Naive thymus-derived CD4-positive, alpha-beta T cell (primary cell): ENCODE measurements around the gene ADPRS. TPM values are rescaled to one million over a fixed set of nuclear protein-coding genes. Genes with fewer than 3 reads are reported as not detected.
A peak's percentile ranks its signal among the peaks of the same experiment; 100 is the strongest.

Experiments used
- ATAC-seq: fragments of 150-1000 bp; cut with Tn5 transposase; 2 replicates; pipeline ENCODE4 v1.10.0; 2021; ENCODE audit warnings: mild to moderate bottlenecking, moderate library complexity
- CTCF ChIA-PET: fragments of 350-600 bp; sonication (Branson Sonifier 250); formaldehyde crosslinking; loops from one replicate; lab custom pipeline; 2021; ENCODE audit warnings: antibody characterized with exemption; lab: Charles Lee
- POLR2A ChIA-PET: fragments of 350-600 bp; sonication (Branson Sonifier 250); formaldehyde crosslinking; loops from one replicate; lab custom pipeline; 2021; ENCODE audit warnings: antibody characterized with exemption, inconsistent platforms; lab: Charles Lee
- DNase-seq, 9 donors: peaks; one replicate each; pipeline versions ENCODE4 v3.0.0 to v3.0.0-alpha.2; 2020 to 2022; ENCODE audit warnings: mixed read lengths in 1 of 9
- H3K27ac ChIP-seq: one replicate; pipeline ENCODE4 v1.7.0; 2013; ENCODE audit warnings: mild to moderate bottlenecking, low read depth, low read length, moderate library complexity
- H3K27me3 ChIP-seq, 2 donors: one replicate each; pipeline ENCODE4 v1.7.0; 2013; ENCODE audit warnings: low read length in 2 of 2, mild to moderate bottlenecking in 2 of 2, moderate library complexity in 2 of 2; ENCODE audit not compliant: control insufficient read depth in 2 of 2, insufficient read depth in 2 of 2
- H3K36me3 ChIP-seq, 3 experiments: 1 replicate in 2 of 3; 2 replicates in 1 of 3; pipeline ENCODE4 v1.7.0; 2013; ENCODE audit warnings: low read length in 3 of 3, mild to moderate bottlenecking in 3 of 3, moderate library complexity in 1 of 3; ENCODE audit not compliant: insufficient read depth in 3 of 3, control insufficient read depth in 2 of 3
- H3K4me1 ChIP-seq, 2 donors: one replicate each; pipeline ENCODE4 v1.7.0; 2013; ENCODE audit warnings: low read length in 2 of 2, mild to moderate bottlenecking in 2 of 2, moderate library complexity in 1 of 2; ENCODE audit not compliant: control insufficient read depth in 2 of 2, insufficient read depth in 2 of 2
- H3K4me3 ChIP-seq: 2 replicates; pipeline ENCODE4 v1.7.0; 2013; ENCODE audit warnings: mild to moderate bottlenecking, low read length
- H3K9me3 ChIP-seq, 3 experiments: 1 replicate in 2 of 3; 2 replicates in 1 of 3; pipeline ENCODE4 v1.7.0; 2013; ENCODE audit warnings: low read length in 3 of 3; ENCODE audit not compliant: control insufficient read depth in 2 of 3
- H3K27ac Mint-ChIP-seq, 9 donors: one replicate each; pipeline ENCODE4 v1.8.0; 2020 to 2022; ENCODE audit warnings: mixed read lengths in 9 of 9, mild to moderate bottlenecking in 8 of 9, moderate library complexity in 5 of 9, inconsistent platforms in 2 of 9
- H3K27me3 Mint-ChIP-seq, 5 donors: one replicate each; pipeline ENCODE4 v1.8.0; 2021 to 2022; ENCODE audit warnings: mixed read lengths in 5 of 5, mild to moderate bottlenecking in 1 of 5
- H3K36me3 Mint-ChIP-seq, 5 donors: one replicate each; pipeline ENCODE4 v1.8.0; 2020 to 2022; ENCODE audit warnings: mixed read lengths in 5 of 5, mild to moderate bottlenecking in 3 of 5, inconsistent platforms in 1 of 5
- H3K4me1 Mint-ChIP-seq, 7 donors: one replicate each; pipeline ENCODE4 v1.8.0; 2020 to 2022; ENCODE audit warnings: mixed read lengths in 7 of 7, mild to moderate bottlenecking in 3 of 7, inconsistent platforms in 1 of 7
- H3K4me3 Mint-ChIP-seq, 10 donors: one replicate each; pipeline ENCODE4 v1.8.0; 2020 to 2022; ENCODE audit warnings: mild to moderate bottlenecking in 10 of 10, mixed read lengths in 10 of 10, moderate library complexity in 6 of 10, inconsistent platforms in 2 of 10
- H3K9me3 Mint-ChIP-seq, 11 donors: one replicate each; pipeline ENCODE4 v1.8.0; 2020 to 2022; ENCODE audit warnings: mixed read lengths in 11 of 11, mild to moderate bottlenecking in 4 of 11, inconsistent platforms in 1 of 11, moderate library complexity in 1 of 11
- intact Hi-C, 2 donors: fragments of 100-400 bp; cut with micrococcal nuclease; formaldehyde crosslinking; loops; one replicate each; pipeline ENCODE4 v1.15.1; 2023
- polyA plus RNA-seq, 2 donors: library from polyadenylated mRNA; unstranded; fragments of 300-500 nt; fragmentation: Illumina TruSeq; gene quantifications; one replicate each; pipeline ENCODE4 v1.2.3, GENCODE V29; 2021
- total RNA-seq, 6 experiments: library from RNA in 5 of 6; stranded (reverse) in 5 of 6; gene quantifications; 1 replicate in 5 of 6; 2 replicates in 1 of 6; pipeline ENCODE4 v1.2.3 and lab custom pipeline; 2021 to 2026

The ADPRS gene
- total and polyA plus RNA-seq, 7 experiments from 2014 or later: 18.0 to 35.4 (median 24.2) TPM

DNA sequence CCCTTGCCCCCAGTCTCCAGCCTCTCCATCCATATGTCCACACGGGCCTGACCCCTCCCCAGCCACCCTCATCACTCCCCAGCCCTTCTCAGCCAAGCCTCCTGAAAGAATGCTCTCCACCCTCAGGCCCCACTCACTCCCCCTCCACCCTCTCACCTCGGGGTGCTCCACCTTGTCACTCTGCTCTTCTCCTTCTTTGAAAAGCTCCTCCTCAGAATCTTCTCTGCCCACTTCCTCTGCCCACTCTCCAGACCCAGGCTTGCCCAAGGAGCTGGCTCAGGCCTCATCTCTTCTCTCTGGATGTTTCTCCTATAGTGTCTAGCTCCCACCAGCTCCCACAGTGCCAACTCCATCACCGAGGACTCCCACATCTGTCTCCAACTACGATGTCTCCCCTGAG, 22.5 kb downstream of the ADPRS start:
- Histone ChIP-seq H3K9me3 (no peaks in the 10 kb centered on the region), H3K4me3 (no peak overlapping the region), H3K27ac (no peak overlapping the region), H3K36me3 (no peaks in the 10 kb centered on the region), H3K27me3 (no peaks in the 10 kb centered on the region), H3K4me1 (peaks cover 0 to 15% of the 10 kb centered on the region in 2 donors)
- DNase-seq: no peak
- no peak for ATAC-seq
- peak overlapping the region; percentile 9 to 89 (median 71) for H3K27ac Mint-ChIP-seq
- peak overlapping the region in 5 of 10 donors; percentile 1 to 49 (median 37) for H3K4me3 Mint-ChIP-seq
- ChIA-PET POLR2A (no interaction called here), CTCF (interaction anchor here (2.4 kb wide), 1 partner anchor 22 kb away, joined by 9 read pairs; no protein-coding TSS in a partner anchor)
- peaks cover 0 to 2% (median 0%) of the 10 kb centered on the region in 11 donors for H3K9me3 Mint-ChIP-seq
- intact Hi-C loops: no loop called here
- H3K36me3 Mint-ChIP-seq: no peaks in the 10 kb centered on the region
- H3K27me3 Mint-ChIP-seq: peaks cover 0 to 3% (median 0%) of the 10 kb centered on the region in 5 donors
- H3K4me1 Mint-ChIP-seq: peaks cover 21 to 38% (median 32%) of the 10 kb centered on the region in 7 donors

DNA sequence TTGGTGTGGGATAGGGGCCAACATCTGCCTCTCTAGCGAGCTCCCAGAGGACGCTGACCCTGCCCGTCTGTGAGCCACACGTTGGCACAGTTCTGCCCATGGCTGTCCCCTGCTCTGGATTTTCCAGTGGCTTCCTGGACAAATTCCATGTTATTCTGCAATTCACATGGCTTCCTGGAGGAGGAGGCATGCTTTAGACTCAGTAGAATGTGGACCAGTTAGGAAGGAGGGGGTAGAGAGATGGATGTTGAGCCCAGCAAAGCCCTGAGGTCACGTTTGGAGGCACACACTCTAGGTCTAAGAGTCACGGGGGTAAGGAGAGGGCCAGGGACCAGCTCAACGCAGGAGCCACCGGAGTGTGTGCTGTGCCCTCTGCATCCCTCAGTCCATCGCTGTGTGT, 24.1 kb downstream of the ADPRS start:
- Mint-ChIP-seq H3K36me3 (no peaks in the 10 kb centered on the region), H3K9me3 (peaks cover 0 to 2% (median 0%) of the 10 kb centered on the region in 11 donors), H3K4me3 (no peak overlapping the region), H3K27me3 (peaks cover 0 to 3% (median 0%) of the 10 kb centered on the region in 5 donors), H3K4me1 (peaks cover 21 to 36% (median 30%) of the 10 kb centered on the region in 7 donors), H3K27ac (peak overlapping the region in 3 of 9 donors; percentile 16 to 63 (median 46))
- Histone ChIP-seq H3K27ac (no peak overlapping the region), H3K36me3 (no peaks in the 10 kb centered on the region), H3K4me3 (no peak overlapping the region), H3K9me3 (no peaks in the 10 kb centered on the region), H3K27me3 (no peaks in the 10 kb centered on the region), H3K4me1 (peaks cover 0 to 15% of the 10 kb centered on the region in 2 donors)
- ATAC-seq (no peak), DNase-seq (no peak)
- POLR2A ChIA-PET: no interaction called here
- CTCF ChIA-PET: no interaction called here
- intact Hi-C loops: no loop called here

DNA sequence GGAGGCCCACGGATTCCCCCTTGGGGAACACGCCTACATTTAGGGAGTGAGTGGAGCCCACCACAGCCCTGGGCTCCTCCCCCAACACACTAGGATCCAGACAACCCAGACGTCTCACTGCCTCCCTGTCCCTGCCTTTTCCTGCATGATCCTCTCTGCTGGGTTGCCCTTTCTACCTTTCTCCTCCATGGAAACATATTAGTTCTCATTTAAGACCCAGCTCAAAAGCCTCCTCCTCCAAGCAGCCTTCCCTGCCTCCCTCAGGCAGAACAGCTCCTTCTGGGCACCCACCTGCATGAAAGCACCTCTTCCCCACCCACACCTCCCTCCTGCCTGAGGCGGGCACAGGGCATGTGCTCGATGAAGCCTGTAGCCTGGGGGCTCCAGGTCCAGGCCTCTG, 25.7 kb downstream of the ADPRS start:
- H3K4me3 ChIP-seq: no peak overlapping the region
- Mint-ChIP-seq H3K27me3 (peaks cover 0 to 3% (median 0%) of the 10 kb centered on the region in 5 donors), H3K4me3 (no peak overlapping the region), H3K4me1 (peaks cover 10 to 21% (median 16%) of the 10 kb centered on the region in 7 donors), H3K9me3 (peaks cover 0 to 2% (median 0%) of the 10 kb centered on the region in 11 donors), H3K27ac (peak overlapping the region in 1 of 9 donors; percentile 81), H3K36me3 (no peaks in the 10 kb centered on the region)
- ATAC-seq (no peak), DNase-seq (no peak)
- intact Hi-C loops: no loop called here
- ChIA-PET CTCF (no interaction called here), POLR2A (no interaction called here)
- no peaks in the 10 kb centered on the region for H3K9me3 ChIP-seq
- no peaks in the 10 kb centered on the region for H3K27me3 ChIP-seq
- H3K36me3 ChIP-seq: no peaks in the 10 kb centered on the region
- peaks cover 0 to 2% of the 10 kb centered on the region in 2 donors for H3K4me1 ChIP-seq
- H3K27ac ChIP-seq: no peak overlapping the region

DNA sequence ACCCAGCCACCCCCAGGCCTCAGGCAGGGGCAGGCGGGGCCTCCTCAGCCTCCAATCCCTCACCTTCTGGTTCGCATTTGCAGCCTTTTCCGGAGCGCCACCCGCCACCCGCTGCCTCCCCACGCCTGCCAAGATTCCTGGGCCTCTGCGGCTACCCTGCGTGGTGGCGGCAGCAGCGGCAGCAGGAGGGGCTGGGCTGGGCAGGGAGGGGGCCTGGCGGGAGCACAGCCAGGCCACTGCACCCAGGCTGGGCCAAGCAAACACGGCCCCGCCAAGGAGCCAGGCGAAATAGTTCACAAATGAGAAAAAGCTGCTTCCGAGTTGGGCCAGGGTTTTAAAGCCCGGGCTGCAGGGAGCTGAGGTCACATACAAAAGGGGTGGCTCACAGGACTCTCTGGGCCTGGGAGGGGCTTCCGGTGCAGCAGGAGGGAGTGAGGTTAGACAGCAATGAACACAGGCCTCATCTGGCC, 26.5 kb downstream of the ADPRS start:
- CTCF ChIA-PET: interaction anchor here (0.8 kb wide), 1 partner anchor 16 kb away, joined by 3 read pairs; no protein-coding TSS in a partner anchor
- Histone ChIP-seq H3K27ac (no peak overlapping the region), H3K4me3 (no peak overlapping the region), H3K4me1 (no peaks in the 10 kb centered on the region), H3K36me3 (no peaks in the 10 kb centered on the region), H3K9me3 (no peaks in the 10 kb centered on the region), H3K27me3 (no peaks in the 10 kb centered on the region)
- Mint-ChIP-seq H3K4me1 (peaks cover 7 to 15% (median 10%) of the 10 kb centered on the region in 7 donors), H3K27me3 (peaks cover 0 to 6% (median 4%) of the 10 kb centered on the region in 5 donors), H3K4me3 (no peak overlapping the region), H3K36me3 (no peaks in the 10 kb centered on the region), H3K9me3 (peaks cover 0 to 2% (median 0%) of the 10 kb centered on the region in 11 donors), H3K27ac (no peak overlapping the region)
- no peak for DNase-seq
- POLR2A ChIA-PET: interaction anchor here (0.6 kb wide), 1 partner anchor 62 kb away, joined by 3 read pairs; no protein-coding TSS in a partner anchor
- no peak for ATAC-seq
- intact Hi-C loops: no loop called here

DNA sequence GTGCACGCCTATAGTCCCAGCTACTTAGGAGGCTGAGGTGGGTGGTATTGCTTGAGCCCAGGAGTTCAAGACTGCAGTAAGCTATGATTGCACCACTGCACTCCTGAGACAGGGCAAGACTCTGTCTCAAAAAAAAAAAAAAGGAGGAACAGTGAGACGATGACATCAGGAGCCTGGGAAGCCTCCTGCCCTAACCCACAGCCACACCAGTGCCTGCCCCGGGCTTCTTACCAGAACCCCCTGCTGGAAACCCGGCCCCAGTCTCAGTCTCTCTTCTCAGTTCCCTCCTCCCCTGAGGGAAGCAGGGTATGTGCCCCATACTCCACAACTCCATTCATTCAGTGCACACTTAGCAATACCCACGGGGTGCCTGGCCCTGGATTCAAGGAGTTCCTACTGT, 27.2 kb downstream of the ADPRS start:
- POLR2A ChIA-PET: no interaction called here
- H3K27me3 Mint-ChIP-seq: peaks cover 0 to 6% (median 4%) of the 10 kb centered on the region in 5 donors
- no peaks in the 10 kb centered on the region for H3K4me1 ChIP-seq
- H3K27me3 ChIP-seq: no peaks in the 10 kb centered on the region
- no peak overlapping the region for H3K4me3 Mint-ChIP-seq
- peaks cover 5 to 13% (median 8%) of the 10 kb centered on the region in 7 donors for H3K4me1 Mint-ChIP-seq
- H3K9me3 Mint-ChIP-seq: peaks cover 0 to 2% (median 0%) of the 10 kb centered on the region in 11 donors
- H3K4me3 ChIP-seq: no peak overlapping the region
- ATAC-seq (peak; percentile 52), DNase-seq (no peak)
- H3K27ac Mint-ChIP-seq: no peak overlapping the region
- H3K9me3 ChIP-seq: no peaks in the 10 kb centered on the region
- intact Hi-C loops: no loop called here
- no peak overlapping the region for H3K27ac ChIP-seq
- H3K36me3 Mint-ChIP-seq: no peaks in the 10 kb centered on the region
- CTCF ChIA-PET: interaction anchor here (0.8 to 1.6 kb wide), 2 partner anchors 16 to 19 kb away, joined by 3 read pairs; no protein-coding TSS in a partner anchor
- H3K36me3 ChIP-seq: no peaks in the 10 kb centered on the region

DNA sequence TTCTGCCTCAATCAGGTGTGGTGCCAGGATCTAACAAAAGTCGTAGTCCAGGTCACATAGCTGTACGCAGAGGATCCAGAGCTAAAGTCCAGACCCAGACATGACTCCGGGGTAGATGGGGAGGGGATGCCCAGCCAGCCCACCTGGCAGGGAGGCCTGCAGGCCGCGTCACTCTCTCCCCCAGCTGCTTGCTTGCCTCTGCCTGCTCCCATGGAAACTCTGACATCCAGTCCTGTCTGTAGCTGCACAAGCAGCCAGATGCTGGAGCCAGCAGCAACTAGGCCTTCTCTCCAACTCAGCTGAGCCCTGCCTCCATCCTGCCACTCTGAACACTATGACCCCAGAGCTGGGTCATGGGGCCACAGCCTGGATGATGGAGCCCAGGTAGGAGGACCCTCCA, 28.2 kb downstream of the ADPRS start:
- ATAC-seq: no peak
- Mint-ChIP-seq H3K4me1 (peaks cover 0 to 7% (median 0%) of the 10 kb centered on the region in 7 donors), H3K27ac (no peak overlapping the region), H3K36me3 (no peaks in the 10 kb centered on the region), H3K9me3 (peaks cover 0 to 2% (median 0%) of the 10 kb centered on the region in 11 donors), H3K27me3 (peaks cover 3 to 9% (median 7%) of the 10 kb centered on the region in 5 donors), H3K4me3 (no peak overlapping the region)
- ChIA-PET POLR2A (no interaction called here), CTCF (interaction anchor here (1.6 kb wide), 1 partner anchor 18 kb away, joined by 3 read pairs; no protein-coding TSS in a partner anchor)
- Histone ChIP-seq H3K4me1 (no peaks in the 10 kb centered on the region), H3K36me3 (no peaks in the 10 kb centered on the region), H3K4me3 (no peak overlapping the region), H3K27me3 (peaks cover 0 to 1% of the 10 kb centered on the region in 2 donors), H3K27ac (no peak overlapping the region), H3K9me3 (no peaks in the 10 kb centered on the region)
- intact Hi-C loops: no loop called here
- no peak for DNase-seq
